ENCODE measurements around the gene YARS1.

Gene YARS1

GRCh38 chr1:32741413-32742198 is 75.6 kb downstream of the YARS1 start:
- peak overlapping the region; percentile 91 for H3K4me3 ChIP-seq
- no peak for DNase-seq (ENCODE audit: low spot score)
- peak overlapping the region; percentile 77 for H3K27ac ChIP-seq
- TF ChIP-seq CTCF (IDR thresholded peaks at IDR 0.05) = no peak

- no peak for DNase-seq (ENCODE audit: low spot score)
- peak overlapping the region; percentile 72 to 77 for H3K27ac ChIP-seq
Measured at GRCh38 chr1:32741059-32741412, 76.1 kb downstream of the YARS1 start.

GRCh38 chr1:32736812-32737791 is 80.1 kb downstream of the YARS1 start:
- DNase-seq (ENCODE audit: low spot score) = no peak
- TF ChIP-seq CTCF (IDR thresholded peaks at IDR 0.05) = no peak
- Histone ChIP-seq H3K4me3 (no peak overlapping the region), H3K27ac (no peak overlapping the region)

More at GRCh38 chr1:32741059-32741412, 76.1 kb downstream of the YARS1 start:
- no peak for TF ChIP-seq CTCF (IDR thresholded peaks at IDR 0.05)
- H3K4me3 ChIP-seq = peak overlapping the region; percentile 91

GRCh38 chr1:32733582-32734321 is 83.4 kb downstream of the YARS1 start:
- H3K27ac ChIP-seq = no peak overlapping the region
- DNase-seq (ENCODE audit: low spot score) = no peak
- no peak for TF ChIP-seq CTCF (IDR thresholded peaks at IDR 0.05)
- no peak overlapping the region for H3K4me3 ChIP-seq

GRCh38 chr1:32729254-32730046 is 87.7 kb downstream of the YARS1 start:
- DNase-seq (ENCODE audit: low spot score) = no peak
- no peak overlapping the region for H3K27ac ChIP-seq
- TF ChIP-seq CTCF (IDR thresholded peaks at IDR 0.05) = no peak
- H3K4me3 ChIP-seq = no peak overlapping the region

- no peak overlapping the region for H3K4me3 ChIP-seq
- DNase-seq (ENCODE audit: low spot score) = no peak
- H3K27ac ChIP-seq = no peak overlapping the region
- no peak for TF ChIP-seq CTCF (IDR thresholded peaks at IDR 0.05)
Measured at GRCh38 chr1:32728413-32729077, 88.6 kb downstream of the YARS1 start.

Measured in coronary artery (tissue), 2 donors.